Astrocyte of the cerebellum (primary cell): ENCODE measurements around the gene EXD3.

Experiments used
- DNase-seq: peaks from one replicate; pipeline ENCODE4 v3.0.0-alpha.2; 2011; ENCODE audit warnings: low read depth
- H3K4me3 ChIP-seq: 2 replicates; pipeline ENCODE4 v1.5.1; 2011; ENCODE audit warnings: mild to moderate bottlenecking, low read depth, low read length, moderate library complexity
- in situ Hi-C: cut with HindIII; loops from 2 replicates; pipeline ENCODE4 v1.10.0; 2017; ENCODE audit warnings: low sequenced_read_pairs
- TF ChIP-seq, protein P1 (sequence below): IDR thresholded peaks from 2 replicates; pipeline ENCODE4 v1.5.1; 2012; ENCODE audit warnings: low read length, low read depth, moderate library complexity, mild to moderate bottlenecking; ENCODE audit errors: missing control alignments

The EXD3 gene

DNA sequence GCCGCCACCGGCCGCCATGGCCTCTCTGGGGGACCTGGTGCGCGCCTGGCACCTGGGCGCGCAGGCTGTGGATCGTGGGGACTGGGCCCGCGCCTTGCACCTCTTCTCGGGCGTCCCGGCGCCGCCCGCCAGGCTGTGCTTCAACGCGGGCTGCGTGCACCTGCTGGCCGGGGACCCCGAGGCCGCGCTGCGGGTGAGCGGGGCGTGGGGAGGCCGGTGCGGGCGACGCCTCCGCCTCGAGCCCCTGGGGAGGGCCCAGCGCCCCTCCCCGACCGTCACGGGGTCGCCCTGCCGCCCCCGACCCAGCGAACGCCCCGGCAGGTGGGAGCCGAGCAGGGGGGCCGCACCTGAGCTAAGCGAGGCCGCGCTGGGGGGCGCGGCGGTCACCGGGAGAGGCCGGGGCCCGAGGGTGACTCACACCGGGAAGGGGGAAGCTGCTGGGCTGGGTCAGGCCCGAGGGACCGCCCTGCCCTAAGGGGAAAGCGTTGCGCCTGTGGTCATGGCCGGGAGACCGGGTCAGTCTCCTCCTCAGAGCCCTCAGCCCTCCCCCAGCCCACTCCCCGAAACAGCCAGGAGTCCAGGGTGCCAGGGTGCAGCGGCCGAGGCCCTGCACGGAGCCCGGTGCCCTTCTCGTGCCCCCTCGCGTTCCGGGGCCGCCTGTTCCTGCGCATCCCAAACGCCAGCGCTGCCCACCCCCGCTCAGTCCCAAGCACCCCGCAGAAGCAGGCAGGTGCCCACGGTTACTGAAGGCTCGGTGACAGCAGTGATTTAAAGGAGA lies 741 bp upstream of the EXD3 start:
- DNase-seq: no peak
- TF ChIP-seq, protein P1, sequence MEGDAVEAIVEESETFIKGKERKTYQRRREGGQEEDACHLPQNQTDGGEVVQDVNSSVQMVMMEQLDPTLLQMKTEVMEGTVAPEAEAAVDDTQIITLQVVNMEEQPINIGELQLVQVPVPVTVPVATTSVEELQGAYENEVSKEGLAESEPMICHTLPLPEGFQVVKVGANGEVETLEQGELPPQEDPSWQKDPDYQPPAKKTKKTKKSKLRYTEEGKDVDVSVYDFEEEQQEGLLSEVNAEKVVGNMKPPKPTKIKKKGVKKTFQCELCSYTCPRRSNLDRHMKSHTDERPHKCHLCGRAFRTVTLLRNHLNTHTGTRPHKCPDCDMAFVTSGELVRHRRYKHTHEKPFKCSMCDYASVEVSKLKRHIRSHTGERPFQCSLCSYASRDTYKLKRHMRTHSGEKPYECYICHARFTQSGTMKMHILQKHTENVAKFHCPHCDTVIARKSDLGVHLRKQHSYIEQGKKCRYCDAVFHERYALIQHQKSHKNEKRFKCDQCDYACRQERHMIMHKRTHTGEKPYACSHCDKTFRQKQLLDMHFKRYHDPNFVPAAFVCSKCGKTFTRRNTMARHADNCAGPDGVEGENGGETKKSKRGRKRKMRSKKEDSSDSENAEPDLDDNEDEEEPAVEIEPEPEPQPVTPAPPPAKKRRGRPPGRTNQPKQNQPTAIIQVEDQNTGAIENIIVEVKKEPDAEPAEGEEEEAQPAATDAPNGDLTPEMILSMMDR: no peak
- peak overlapping the region; percentile 27 for H3K4me3 ChIP-seq
- in situ Hi-C loops: no loop called here

DNA sequence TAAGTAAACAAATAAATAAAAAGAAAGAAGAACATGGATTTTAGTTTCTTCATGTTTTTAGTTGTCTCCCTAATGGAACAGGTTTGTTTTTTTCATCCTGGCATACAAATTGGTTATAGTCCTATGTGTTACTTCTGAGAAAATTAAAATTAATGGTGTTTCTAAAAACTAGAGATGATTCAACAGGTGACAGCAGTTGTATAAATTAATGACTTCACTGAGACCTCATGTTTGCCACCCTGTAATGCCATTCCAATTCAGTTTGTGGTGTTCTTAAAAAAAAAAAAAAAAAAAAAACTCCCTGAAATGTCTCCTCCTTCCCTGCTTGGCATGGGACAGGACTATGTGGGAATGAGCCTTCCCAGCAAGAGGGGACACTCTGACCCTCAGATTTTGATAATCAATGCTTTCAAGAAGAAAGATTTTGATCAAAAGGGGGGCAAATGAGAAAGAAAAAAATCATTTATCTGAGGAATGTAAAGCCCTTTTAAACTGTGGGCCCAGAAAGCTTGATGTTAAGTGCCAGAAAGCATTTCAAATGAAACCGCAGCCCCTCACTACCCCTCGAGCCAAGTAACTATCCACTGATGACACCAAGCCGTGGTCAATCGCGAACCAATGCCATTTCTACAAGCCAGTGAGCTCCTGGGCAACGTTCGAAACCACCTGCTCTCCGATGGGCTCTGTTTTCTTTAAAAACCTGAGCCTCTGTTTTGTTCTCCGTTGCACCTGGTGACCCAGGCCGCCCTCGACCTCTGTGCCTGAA lies 941 bp downstream of the EXD3 start:
- H3K4me3 ChIP-seq: peak overlapping the region; percentile 66
- no peak for DNase-seq
- in situ Hi-C loops: no loop called here
- TF ChIP-seq, protein P1: no peak

DNA sequence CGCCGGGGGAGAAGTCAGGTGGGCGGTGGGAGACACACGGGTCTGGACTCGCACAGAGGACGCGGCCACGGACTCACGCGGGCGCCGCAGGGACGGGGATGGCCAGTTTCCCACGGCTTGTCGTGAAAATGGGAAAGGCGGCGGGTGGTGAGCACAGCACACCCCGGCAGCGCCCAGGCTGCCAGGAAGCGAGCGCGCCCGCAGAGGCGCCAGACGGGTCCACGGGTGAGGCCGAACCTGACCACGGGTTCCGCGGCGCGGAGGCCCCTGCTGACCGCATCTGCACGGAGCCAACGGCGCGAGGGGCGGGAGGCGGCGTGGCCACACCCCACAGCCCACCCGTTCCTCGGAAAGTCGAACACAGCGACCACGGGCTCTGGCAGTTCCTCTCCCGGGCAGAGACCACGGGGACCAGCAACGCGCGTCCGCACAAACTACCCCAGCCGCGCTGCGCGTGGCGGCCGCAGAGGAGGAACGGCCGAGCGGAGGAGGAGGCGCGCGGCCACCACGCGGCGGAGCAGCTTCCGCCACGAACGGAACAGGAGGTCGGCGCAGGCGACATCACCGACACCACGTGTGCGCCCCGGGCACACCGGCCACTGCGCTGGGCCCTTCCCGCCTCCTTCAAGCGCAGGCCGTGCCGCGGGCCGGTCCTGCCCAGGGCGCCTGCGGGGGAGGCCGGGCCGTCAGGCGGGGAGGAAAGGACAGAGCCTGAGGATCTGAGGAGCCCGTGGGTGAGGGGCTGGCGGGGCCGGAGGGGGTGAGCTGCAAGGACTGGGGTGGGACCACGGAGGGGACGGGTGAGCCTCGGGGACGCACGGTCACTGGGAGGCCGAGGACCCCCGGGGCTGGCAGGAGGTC lies 5.6 kb downstream of the EXD3 start:
- in situ Hi-C loops: loop anchor here (5.0 to 10.0 kb wide), 2 partner anchors 53 to 105 kb away; no protein-coding TSS in a partner anchor
- H3K4me3 ChIP-seq: peak overlapping the region; percentile 7
- TF ChIP-seq, protein P1: no peak
- no peak for DNase-seq

DNA sequence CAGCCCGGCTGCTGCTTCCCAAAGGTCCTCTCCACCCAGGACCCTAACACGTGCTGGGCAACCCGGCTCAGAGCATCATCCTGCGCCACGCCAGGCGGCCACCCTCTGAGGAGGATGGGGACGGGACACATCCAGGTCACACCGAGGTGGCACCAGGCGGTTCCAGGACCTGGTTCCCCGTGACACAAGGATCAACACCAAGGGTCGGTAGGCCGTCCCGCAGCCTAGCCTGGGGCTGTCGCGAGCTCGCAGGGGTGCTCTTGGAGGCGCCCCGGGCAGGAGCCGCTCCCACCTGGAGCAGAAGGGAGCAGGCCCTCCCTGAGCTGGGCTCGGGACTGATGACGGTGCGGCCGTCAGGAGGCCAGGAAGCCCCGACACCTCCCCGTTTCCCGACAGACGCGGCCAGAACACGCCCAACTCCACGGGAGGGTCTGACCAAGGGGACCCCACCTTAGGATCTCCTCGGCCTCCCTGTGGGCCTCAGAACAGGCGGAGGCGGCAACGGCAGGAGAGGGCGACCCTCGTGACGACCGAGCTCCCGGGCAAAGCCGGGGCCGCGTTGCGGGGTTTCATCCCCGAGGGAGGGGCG lies 6.3 kb downstream of the EXD3 start:
- no peak for DNase-seq
- TF ChIP-seq, protein P1: no peak
- no peak overlapping the region for H3K4me3 ChIP-seq
- in situ Hi-C loops: loop anchor here (5.0 to 10.0 kb wide), 2 partner anchors 52 to 104 kb away; no protein-coding TSS in a partner anchor

DNA sequence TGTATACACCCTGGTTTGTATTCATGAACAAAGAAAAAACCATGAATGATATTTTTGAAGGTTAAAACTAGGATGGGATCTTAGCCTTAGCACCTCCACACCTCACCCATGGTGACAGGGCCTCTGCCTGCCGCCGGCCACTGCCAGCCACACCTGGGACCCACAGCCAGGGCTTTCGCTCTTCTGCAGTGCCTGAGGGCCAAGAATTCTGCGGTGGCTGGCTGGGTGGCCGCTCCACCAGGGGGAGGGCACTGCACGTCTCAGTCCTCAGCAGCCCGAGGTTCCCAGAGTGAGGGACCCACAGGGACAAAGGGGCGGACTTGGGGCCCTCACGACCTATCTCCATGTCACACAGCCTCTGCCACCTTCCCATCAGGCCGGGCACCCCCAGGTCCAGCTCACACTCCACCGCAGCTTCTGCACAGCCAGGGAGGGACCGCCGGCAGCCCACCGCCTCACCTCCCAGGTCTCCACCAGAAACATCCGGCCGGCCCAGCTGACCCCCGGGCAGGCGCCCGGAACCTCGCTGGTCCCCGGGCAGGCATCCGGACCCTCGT lies 6.9 kb downstream of the EXD3 start:
- in situ Hi-C loops: loop anchor here (5.0 to 10.0 kb wide), 2 partner anchors 51 to 104 kb away; no protein-coding TSS in a partner anchor
- TF ChIP-seq, protein P1: no peak

More for the DNA sequence above, 6.9 kb downstream of the EXD3 start:
- no peak overlapping the region for H3K4me3 ChIP-seq
- DNase-seq: no peak
